ENCODE data around the gene PRICKLE4. TPM values are rescaled to one million over a fixed set of nuclear protein-coding genes. Genes with fewer than 3 reads are reported as not detected.

PRICKLE4 gene
- total RNA-seq, 1 donor = not detected

GRCh38 chr6:41785689-41786450 is 5.3 kb downstream of the PRICKLE4 start:
- TF ChIP-seq CTCF (IDR thresholded peaks at IDR 0.05; ENCODE audit: extremely low read depth, low read depth, low read length) = no peak

GRCh38 chr6:41786451-41787218 is 6.1 kb downstream of the PRICKLE4 start:
- H3K4me3 ChIP-seq (ENCODE audit: insufficient read depth, low read length) = peak overlapping the region; percentile 78
- H3K4me2 ChIP-seq (ENCODE audit: insufficient read depth, low read length) = peak overlapping the region; percentile 100
- no peaks in the 10 kb centered on the region for H3K27me3 ChIP-seq (ENCODE audit: insufficient read depth, low read length)
- H3K27ac ChIP-seq (ENCODE audit: low read depth, low read length) = peak overlapping the region; percentile 79
- no peaks in the 10 kb centered on the region for H4K20me1 ChIP-seq (ENCODE audit: insufficient read depth, low read length)
- peak; percentile 45 for TF ChIP-seq CTCF (IDR thresholded peaks at IDR 0.05; ENCODE audit: extremely low read depth, low read depth, low read length)
- no peaks in the 10 kb centered on the region for H3K9me3 ChIP-seq (ENCODE audit: low read depth, low read length)
- H3K4me1 ChIP-seq (ENCODE audit: insufficient read depth, low read length) = peaks cover 7% of the 10 kb centered on the region
- H2AFZ ChIP-seq (ENCODE audit: low read length) = peak overlapping the region; percentile 88
- H3K36me3 ChIP-seq (ENCODE audit: insufficient read depth, low read length) = peaks cover 27% of the 10 kb centered on the region
- peaks cover 22% of the 10 kb centered on the region for H3K79me2 ChIP-seq (ENCODE audit: insufficient read depth, low read length)
- DNase-seq (ENCODE audit: insufficient read length, low spot score, missing footprints) = peak; percentile 99

More at GRCh38 chr6:41785689-41786450, 5.3 kb downstream of the PRICKLE4 start:
- peaks cover 11% of the 10 kb centered on the region for H3K4me1 ChIP-seq (ENCODE audit: insufficient read depth, low read length)
- no peaks in the 10 kb centered on the region for H3K9me3 ChIP-seq (ENCODE audit: low read depth, low read length)
- H2AFZ ChIP-seq (ENCODE audit: low read length) = peak overlapping the region; percentile 73
- H3K36me3 ChIP-seq (ENCODE audit: insufficient read depth, low read length) = peaks cover 21% of the 10 kb centered on the region
- peak overlapping the region; percentile 78 for H3K4me3 ChIP-seq (ENCODE audit: insufficient read depth, low read length)
- H3K4me2 ChIP-seq (ENCODE audit: insufficient read depth, low read length) = peak overlapping the region; percentile 100
- peak; percentile 94 for DNase-seq (ENCODE audit: insufficient read length, low spot score, missing footprints)
- H3K27ac ChIP-seq (ENCODE audit: low read depth, low read length) = no peak overlapping the region
- H4K20me1 ChIP-seq (ENCODE audit: insufficient read depth, low read length) = no peaks in the 10 kb centered on the region
- no peaks in the 10 kb centered on the region for H3K27me3 ChIP-seq (ENCODE audit: insufficient read depth, low read length)
- H3K79me2 ChIP-seq (ENCODE audit: insufficient read depth, low read length) = peaks cover 22% of the 10 kb centered on the region

- no peaks in the 10 kb centered on the region for H3K27me3 ChIP-seq (ENCODE audit: insufficient read depth, low read length)
- no peaks in the 10 kb centered on the region for H3K9me3 ChIP-seq (ENCODE audit: low read depth, low read length)
- H3K4me1 ChIP-seq (ENCODE audit: insufficient read depth, low read length) = peaks cover 7% of the 10 kb centered on the region
- DNase-seq (ENCODE audit: insufficient read length, low spot score, missing footprints) = peak; percentile 99
- peak within 1 kb of the TSS; percentile 79 for H3K27ac ChIP-seq (ENCODE audit: low read depth, low read length)
- peak within 1 kb of the TSS; percentile 92 for H2AFZ ChIP-seq (ENCODE audit: low read length)
- peak; percentile 73 for TF ChIP-seq CTCF (IDR thresholded peaks at IDR 0.05; ENCODE audit: extremely low read depth, low read depth, low read length)
- peaks cover 35% of the 10 kb centered on the region for H3K36me3 ChIP-seq (ENCODE audit: insufficient read depth, low read length)
- peak within 1 kb of the TSS; percentile 100 for H3K4me2 ChIP-seq (ENCODE audit: insufficient read depth, low read length)
- no peaks in the 10 kb centered on the region for H4K20me1 ChIP-seq (ENCODE audit: insufficient read depth, low read length)
- H3K4me3 ChIP-seq (ENCODE audit: insufficient read depth, low read length) = peak within 1 kb of the TSS; percentile 78
- H3K79me2 ChIP-seq (ENCODE audit: insufficient read depth, low read length) = peaks cover 22% of the 10 kb centered on the region
These were observed 6.8 kb downstream of the PRICKLE4 start, which contains the start of gene TOMM6 for GRCh38 chr6:41787219-41787917. Gene TOMM6 (plus strand): TSS chr6:41787694. CDS start chr6:41787698, 4 bp downstream.
